GM19324 (cell line): ENCODE results near the gene SIK2.
"Not testable (repeated sequence)": the region's sequence is repeated elsewhere in the genome, so short reads cannot be mapped to it uniquely, and the experiment has no call there.

Source experiments
- ATAC-seq: cut with Tn5 transposase; IDR thresholded peaks from one replicate; pipeline ENCODE4 v1.9.1; 2021; ENCODE audit warnings: mild to moderate bottlenecking, moderate library complexity; ENCODE audit not compliant: unreplicated experiment, low FRiP score

Gene SIK2

GRCh38 chr11:111693224-111693937 is 91.1 kb downstream of the SIK2 start:
- no peak for ATAC-seq

- ATAC-seq, result no peak
Measured at GRCh38 chr11:111694851-111695250, 92.6 kb downstream of the SIK2 start.

GRCh38 chr11:111696556-111696955 is 94.3 kb downstream of the SIK2 start:
- no peak for ATAC-seq

- ATAC-seq, result no peak
Measured at GRCh38 chr11:111697933-111698371, 95.7 kb downstream of the SIK2 start.

- ATAC-seq, result no peak
Measured at GRCh38 chr11:111698852-111699559, 96.8 kb downstream of the SIK2 start.

GRCh38 chr11:111699579-111700156 is 97.4 kb downstream of the SIK2 start:
- ATAC-seq, result no peak

- no peak for ATAC-seq
Measured at GRCh38 chr11:111700162-111700561, 97.9 kb downstream of the SIK2 start.

GRCh38 chr11:111702623-111703022 is 100.4 kb downstream of the SIK2 start:
- ATAC-seq, result no peak

- ATAC-seq, result no peak
Measured at GRCh38 chr11:111703576-111703975, 101.3 kb downstream of the SIK2 start.

- no peak for ATAC-seq
Measured at GRCh38 chr11:111707039-111707690, 104.9 kb downstream of the SIK2 start.

- ATAC-seq, result no peak
Measured at GRCh38 chr11:111707691-111708067, 105.4 kb downstream of the SIK2 start.

- no peak for ATAC-seq
Measured at GRCh38 chr11:111714522-111714921, 112.3 kb downstream of the SIK2 start.

GRCh38 chr11:111715142-111715816 is 113.0 kb downstream of the SIK2 start:
- no peak for ATAC-seq

- ATAC-seq, result not testable (repeated sequence)
Measured at GRCh38 chr11:111717660-111718059, 115.4 kb downstream of the SIK2 start.

GRCh38 chr11:111718436-111718835 is 116.2 kb downstream of the SIK2 start:
- no peak for ATAC-seq

- ATAC-seq, result no peak
Measured at GRCh38 chr11:111718859-111719258, 116.6 kb downstream of the SIK2 start.

- no peak for ATAC-seq
Measured at GRCh38 chr11:111719379-111719778, 117.1 kb downstream of the SIK2 start.

- no peak for ATAC-seq
Measured at GRCh38 chr11:111720801-111721494, 118.7 kb downstream of the SIK2 start.

GRCh38 chr11:111722501-111722900 is 120.3 kb downstream of the SIK2 start:
- no peak for ATAC-seq

- no peak for ATAC-seq
Measured at GRCh38 chr11:111723595-111723994, 121.3 kb downstream of the SIK2 start.
